ENCODE results near the gene GMDS. TPM values are rescaled to one million over a fixed set of nuclear protein-coding genes. Genes with fewer than 3 reads are reported as not detected.

The GMDS gene
- polyA plus RNA-seq, 1 donor: 60.1 TPM

DNA sequence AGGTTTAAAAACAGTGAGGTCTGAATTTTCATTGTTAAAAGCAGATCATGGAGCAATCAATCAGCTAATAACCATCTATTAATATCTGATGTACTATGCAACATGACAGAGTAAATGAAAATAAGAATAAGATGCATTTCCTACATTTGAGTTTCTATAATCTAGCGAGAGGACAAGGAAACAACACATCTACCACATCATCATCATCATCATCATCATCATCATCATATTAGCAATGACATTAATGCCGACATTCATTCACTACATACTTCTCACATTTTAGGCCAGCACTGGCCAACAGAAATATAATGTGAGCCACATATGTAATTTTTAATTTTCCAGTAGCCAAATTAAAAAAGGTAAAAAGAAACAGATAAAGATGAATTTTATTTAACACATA, 110.0 kb downstream of the GMDS start:
- DNase-seq: no peak

DNA sequence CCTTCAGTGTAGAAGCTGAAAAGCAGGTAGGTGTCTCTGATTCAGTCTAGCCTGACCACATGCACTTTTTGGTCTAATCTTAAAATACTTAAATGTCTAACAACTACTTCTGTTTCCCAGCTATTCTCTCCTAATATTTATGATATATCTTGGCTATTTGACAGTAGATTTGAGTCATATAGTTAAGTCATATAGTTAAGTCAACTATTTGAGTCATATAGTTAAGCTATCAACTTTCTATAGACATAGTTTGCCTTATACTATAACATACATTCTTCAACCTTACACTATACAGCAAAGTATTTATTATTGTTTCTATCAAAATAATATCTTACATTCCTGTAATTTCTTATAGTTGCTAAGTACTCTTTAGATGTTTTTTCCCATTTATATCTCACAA, 110.9 kb downstream of the GMDS start:
- no peak for DNase-seq

DNA sequence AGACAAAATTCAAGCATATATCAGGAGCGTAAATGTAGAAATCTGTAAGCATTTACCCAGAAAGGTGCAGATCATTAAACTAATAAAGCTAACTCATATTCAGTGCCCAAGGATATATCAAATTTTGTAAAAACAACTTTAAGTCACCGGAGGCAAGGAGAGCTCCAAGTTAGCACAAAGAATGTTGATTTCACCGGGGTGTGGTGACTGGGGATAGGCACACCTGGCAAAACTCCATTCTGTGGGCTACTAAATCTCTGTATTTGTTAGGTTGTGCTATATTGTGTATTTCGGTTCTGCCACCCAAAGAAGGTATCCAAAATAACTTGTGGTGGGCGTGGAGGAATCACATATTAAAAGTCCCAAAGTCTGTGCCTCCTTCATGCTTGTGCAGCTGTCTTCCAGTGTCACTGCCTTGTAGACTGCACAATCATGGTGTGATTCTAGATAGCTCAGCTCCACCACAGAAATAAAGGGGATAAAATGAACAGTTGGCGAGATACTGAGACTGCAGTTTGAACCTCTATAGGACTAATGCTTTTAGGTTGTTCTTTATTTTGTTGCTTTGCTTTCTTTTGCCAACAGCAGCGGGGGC, 111.6 kb downstream of the GMDS start:
- DNase-seq: no peak

DNA sequence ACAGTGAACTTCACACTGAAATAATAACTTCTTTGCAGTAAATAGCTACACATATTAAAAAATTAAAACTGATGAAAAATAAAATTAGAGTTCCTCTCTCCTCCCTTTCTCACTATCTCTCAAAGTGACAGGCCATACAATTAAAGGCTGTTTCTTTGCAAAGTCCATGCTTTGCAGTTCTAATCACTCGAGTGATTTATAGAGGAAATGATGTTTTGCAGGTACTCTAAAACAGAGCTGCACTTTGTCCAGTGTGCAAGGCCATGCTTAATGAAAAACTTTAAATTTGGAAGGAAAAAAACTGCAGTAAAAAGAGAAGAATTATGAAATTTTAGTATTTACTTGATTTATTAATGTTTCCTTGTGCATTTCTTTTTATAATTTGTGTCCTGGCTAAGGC, 112.5 kb downstream of the GMDS start:
- no peak for DNase-seq

DNA sequence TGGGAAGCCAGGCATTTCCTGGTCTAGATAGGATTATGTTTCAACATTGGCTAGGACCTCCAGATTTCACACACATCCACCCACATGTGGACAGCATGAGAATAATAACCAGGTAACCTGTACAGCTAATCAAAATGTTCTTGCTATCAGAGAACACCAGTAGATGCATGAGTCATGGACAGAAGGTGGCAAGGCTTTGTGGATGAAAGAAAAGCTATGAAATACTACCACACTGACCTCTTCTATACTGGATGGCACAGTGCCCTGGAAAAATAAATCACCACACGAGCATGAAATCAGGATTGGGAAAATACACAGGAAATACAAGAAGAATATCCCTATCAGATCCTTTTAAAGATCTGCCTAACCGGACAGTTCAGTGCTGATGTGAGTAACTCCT, 113.0 kb downstream of the GMDS start:
- DNase-seq: no peak

DNA sequence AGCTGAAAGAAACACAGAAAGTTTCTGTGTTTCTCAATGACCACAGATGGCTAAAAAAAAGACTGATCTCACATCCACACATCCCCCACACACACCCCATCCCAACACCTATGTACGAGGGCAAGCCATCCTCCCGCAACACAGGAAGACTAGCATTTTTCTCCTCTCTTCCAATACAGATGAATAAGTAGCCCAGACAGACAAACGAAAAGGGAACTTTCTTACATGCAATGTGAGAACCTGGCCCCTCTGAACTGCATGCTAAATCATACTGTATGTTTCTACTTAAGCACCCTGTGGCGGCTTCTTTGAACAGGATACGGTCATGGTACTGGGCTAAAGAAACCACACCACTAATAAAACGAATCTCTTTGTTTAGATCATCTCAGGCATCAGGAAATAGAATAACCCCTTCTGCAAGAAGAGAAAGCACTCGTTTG, 116.2 kb downstream of the GMDS start:
- DNase-seq: peak; percentile 59

DNA sequence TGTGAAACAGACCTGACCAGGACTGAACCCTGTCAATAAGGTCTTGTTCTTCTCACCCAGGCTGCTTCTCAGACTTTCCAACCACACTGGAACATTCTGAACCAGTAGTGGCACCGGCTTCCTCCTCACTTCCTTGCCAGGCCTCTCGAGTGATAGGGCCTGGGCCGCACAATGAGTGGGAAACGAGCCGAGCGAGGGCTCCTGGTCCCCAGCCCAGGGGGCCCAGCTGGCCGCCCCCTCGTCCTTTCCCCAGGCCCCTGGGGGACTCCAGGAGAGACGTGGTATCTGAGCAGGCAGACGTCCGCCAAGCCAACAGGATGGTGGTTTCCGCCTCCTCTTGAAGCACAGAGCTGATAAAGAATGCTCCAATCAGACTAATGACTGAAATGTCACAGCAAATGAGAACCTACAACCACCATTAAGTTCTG, 117.9 kb downstream of the GMDS start:
- no peak for DNase-seq

DNA sequence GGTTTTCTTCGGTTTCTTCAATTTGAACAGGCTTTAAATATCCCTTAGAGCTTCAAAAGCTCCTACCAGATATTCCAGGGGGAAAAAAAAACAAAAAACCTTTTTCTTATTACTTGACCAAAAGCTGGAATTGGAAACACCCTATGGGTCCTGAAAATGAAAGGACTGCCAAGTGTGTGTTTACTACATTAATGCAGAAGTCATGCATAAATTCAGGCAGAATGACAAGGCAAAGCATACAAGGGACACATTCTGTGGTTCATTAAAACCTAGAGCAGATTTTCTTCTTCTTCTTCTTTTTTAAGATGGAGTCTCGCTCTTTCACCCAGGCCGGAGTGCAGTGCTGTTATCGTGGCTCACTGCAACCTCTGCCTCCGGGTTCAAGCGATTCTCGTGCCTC, 119.1 kb downstream of the GMDS start:
- DNase-seq: no peak

DNA sequence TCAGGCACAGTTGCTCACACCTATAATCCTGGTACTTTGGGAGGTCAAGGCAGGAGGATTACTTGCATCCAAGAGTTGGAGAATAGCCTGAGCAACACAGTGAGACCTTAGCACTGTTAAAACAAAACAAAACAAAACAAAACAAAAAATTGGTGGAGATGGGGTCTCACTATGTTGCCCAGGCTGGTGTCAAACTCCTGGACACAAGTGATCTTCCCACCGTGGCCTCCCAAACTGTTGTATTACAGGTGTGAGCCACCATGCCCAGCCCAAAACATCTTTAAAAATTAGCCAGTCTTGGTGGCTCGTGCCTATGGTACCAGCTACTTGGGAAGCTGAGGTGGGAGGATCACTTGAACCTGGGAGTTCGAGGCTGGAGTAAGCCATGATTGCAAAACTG, 120.2 kb downstream of the GMDS start:
- no peak for DNase-seq

DNA sequence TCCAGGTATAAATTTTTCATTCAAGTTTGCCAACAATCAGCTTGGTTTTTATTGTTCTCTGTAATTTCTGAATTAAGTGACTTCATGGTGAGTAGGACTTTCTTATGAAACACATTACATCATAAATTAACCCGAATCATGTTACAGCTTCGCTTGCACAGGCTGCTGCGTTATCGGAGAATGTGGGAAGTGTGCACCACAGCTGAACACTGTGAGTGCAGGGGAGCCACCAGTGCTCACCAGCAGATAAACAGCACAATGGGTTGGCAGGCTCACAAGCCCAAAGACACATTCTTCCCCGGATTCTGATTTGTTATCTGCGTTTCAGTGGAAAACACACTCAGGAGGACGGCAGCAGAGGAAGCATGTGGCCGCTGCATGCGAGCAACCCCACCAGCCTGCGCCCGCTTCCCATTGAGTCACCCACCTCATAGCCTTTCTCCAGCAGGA, 121.1 kb downstream of the GMDS start:
- DNase-seq: no peak

DNA sequence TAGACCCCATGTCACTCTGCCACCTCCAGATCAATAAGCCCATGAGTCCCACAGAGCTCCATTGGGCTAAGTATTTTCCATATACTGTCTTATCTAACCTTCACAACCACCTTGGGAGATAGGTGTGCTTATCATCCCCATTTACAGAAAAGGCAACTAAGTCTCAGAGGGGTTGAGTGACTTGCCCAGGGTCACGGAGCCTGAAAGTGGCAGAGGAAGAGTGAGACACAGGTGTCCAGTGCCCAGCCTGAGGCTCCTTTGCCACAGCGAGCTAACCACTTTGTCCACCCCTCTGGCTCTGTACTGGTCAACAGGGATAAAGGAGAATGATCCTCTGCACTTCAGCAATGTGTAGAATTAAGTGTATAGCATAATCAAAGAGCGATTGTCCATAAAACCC, 124.5 kb downstream of the GMDS start:
- DNase-seq: no peak

DNA sequence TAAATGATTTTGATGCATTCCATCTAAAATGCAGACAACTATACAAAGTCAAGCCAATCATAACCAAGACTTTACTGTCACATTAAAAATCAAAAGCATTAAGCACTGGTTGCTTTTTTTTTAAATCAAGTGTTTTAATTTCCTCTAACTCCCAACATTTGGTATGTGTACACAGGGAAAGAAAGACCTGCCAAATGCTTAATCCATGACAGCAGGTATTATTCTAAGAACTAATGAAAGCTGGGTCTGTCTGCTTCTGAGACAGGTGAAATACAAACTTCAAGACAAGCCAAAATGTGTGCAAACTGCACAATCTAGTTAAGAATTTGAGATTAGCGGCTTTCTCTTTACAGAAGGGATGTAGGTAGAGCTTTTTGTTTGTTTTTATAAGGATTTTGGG, 126.1 kb downstream of the GMDS start:
- no peak for DNase-seq

DNA sequence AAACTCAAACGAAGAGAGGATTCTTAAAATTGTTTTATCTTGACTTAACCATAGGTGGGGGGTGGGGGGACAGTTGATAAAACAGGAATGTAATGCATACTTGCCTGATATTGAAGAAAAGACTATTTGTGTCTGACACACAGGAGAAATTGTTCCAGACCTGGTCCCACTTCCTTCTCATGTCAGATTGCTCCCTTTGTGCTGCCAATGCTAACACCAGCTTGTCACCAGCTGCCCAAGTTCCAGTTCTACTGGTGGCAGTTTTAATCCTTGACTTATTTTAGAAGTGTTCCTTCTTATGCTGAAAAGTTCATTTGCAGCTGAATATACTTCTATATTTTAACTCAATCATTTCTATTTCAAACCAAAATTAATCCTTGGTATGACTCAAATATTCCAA, 127.3 kb downstream of the GMDS start:
- DNase-seq: no peak

DNA sequence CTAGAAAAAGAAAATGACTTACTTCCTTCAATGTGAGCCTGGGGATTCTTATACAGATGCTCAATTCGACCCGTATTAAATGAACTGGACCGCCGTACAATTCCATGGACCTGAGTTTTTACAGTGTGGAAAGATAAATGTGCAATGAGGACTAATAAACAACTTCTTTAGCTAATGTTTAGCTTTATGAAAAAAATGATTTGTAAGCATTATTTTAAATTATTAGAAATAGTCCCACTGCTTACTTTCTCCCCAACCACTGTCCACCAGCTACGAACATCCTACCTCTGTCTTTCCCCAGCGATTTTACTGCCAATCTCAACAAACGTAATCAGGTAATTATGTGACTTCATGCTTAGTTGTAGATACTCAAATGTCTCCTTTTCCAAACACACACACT, 128.0 kb downstream of the GMDS start:
- no peak for DNase-seq

DNA sequence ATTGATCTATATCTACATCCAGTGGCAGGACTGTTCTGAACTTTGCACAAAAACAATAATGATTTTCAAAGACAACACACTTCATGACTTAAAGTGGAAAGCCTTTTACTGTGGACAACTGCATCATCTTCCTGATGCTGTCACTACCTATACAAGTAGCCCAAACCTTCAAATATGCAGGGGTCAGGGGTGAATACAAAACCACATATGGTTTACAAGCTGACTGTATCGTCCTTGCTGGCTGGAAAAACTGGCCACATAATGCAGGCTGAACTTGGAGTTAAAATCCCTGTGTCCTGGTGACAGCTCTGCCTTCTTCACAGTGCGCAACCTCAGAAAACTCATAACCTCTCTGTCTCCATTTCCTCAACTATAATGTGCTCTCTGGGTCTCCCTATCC, 128.9 kb downstream of the GMDS start:
- no peak for DNase-seq

DNA sequence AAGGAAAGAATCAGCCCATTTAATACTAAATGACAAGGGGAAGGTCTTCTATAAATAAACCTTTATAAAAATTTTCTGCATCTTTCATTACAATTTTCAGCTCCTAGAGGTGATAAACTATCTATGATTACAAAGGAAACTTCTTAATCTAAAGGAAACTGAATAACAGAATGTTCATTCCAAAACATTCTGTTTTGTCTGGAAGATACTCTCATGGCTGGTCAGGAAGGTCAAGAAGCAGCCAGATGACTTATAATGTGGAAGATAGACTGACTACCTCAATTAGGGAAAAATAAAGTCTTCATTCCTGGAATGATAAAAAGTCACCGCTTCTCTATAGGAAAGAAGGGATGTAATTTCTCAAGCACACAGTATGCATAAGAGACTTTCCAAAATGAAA, 131.3 kb downstream of the GMDS start:
- no peak for DNase-seq

DNA sequence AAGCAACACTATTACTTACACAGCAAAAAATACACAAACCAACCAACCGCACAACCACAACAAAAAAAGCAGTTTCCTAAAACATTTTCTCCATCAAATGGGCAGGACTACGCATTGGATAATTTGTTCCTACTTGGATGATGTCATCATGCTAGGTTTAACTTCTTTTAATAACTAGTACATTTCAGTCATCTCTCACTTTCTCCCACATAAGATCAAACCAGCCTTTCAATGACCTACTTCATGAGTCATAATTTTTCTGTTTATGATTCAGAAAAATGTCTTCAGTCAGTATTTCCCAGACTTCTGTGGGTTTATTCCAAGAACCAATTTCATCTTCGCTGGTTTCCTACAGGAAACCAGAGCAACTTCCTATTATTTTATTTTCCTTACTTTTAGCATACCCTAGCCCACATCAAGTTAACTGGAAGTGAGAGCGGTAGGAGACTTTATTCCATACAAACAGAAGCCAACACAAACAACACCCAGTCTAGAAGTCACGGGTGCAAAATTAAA, 134.2 kb downstream of the GMDS start:
- DNase-seq: no peak

DNA sequence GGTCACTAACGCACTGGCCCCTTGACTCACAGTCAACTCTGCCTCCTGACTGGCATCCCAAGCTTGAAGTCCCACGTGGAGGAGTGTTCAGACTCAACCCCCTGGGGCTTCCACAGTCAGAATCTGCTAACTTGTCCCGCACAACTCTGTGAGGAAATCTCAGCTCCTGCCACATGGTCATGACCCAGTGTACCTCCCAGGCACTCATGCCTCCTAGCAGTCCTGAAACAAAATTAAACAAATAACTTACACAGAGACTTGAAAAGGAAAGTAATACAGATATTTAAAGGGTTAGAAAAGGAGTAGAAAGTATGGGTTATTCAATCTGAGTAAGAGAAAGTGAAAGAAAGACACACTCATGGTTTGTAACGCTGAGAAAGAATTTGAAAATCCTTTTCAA, 134.9 kb downstream of the GMDS start:
- DNase-seq: no peak

DNA sequence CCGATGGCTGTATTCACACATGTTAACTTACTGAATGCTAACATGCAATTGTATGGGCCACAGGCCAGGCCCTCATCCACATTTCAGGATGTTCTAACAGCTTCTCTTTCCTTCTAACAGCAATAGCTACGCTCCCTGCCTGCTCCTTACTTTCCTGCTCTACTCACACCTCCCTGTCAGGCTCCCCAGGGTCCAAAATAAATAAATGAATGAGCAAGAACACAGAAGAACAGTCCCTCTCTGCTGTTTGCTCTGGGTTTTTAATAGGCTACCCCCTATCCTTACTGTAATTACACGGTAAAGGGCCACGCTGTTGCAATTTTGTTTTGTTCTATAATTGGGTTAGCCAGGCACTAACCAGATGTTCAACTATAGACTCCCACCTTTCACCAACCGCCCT, 135.6 kb downstream of the GMDS start:
- no peak for DNase-seq

DNA sequence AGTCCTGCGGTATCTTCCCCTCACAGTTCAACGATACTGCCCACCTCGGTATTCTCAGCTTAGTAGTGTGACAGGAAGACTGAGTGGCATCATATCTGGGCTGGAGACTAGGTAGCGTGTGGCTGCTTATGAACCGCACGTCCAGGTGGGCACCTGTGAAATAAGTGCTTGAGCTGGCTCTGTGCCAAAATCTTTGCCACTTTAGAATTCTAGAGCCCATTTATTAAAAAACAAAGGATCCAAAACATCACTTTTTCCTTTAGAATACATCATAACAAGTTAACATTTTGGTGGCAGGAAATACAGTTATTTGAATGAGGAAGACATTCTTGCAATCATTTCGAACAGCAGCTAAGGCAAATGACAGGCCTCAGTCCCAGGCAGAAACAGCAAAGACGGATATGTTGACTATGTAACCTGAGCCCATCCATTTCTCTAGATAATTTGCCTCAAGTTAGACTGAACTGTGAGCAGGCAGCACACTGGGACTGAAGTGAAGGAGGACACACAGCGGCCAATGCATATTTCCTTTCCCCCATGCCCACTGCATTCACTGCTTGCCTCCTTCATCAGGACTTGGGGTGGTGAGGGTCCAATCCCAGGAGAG, 136.6 kb downstream of the GMDS start:
- no peak for DNase-seq

DNA sequence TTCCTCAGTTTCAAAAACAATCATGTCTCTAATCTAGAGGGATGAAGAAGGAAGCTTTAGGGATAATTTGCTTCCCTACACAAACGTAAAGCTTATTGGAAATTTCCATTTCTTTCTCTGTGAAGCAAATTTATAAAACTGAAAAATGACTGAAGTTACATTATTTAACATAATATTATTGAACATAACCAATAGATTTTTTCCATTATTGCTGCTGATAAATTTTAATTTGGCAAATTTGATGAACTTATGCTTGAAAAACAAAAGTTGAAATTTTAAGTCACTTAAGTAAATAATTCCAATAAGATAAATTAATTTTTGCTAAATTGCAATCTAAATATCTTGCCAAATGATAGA, 140.9 kb downstream of the GMDS start:
- DNase-seq: no peak

DNA sequence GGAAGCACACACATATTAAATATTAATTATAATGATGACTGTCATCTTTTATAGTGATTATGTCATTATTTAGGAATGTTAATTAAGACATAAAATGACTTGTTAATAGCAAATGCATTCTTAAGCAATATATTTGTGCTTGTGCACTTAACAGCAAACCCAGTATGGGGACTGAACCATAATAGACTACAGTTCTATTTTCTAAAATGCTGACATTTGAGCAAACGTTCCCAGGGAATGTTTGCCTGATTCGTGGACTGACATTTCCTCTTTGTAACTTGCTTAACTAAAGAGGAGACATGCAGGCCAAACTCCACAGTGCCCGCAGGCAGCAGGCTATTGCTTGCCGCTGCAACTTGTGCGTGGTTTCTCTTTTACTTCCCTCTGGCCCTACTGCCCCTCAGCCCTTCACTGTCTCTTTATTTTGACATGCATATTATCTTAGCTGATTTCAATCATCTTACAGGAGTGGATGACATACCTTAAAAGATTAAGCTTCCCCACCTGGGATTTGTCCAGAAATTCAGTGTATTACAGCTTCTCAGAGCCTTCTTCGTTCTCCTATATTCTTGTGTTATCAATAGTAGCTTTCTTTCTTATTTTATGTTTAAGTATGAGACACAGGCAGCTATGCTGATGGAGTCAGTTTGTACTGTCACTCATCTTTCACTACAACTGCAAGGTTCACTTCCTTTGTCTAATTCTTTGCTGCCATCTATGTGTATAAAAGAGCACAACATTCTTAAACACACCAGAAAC, 141.5 kb downstream of the GMDS start:
- peak; percentile 61 for DNase-seq

DNA sequence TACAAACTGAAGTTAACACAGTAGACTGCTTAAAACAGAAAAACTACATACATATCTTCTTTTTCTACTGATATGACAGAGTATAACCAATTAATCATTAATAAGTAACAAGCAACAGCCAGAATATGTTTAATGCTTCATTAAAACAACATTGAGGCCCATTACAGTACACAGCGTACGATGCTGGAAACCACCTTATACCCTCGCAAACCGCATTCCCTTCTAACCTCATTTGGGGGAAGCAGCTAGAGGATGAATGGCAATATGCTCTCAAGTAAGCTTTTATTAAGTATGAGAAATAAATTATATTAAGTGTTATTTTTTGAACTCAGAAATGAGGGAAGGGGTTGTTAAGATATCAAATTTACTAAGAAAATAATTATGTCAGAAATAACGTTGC, 142.4 kb downstream of the GMDS start:
- DNase-seq: no peak

All from left kidney (tissue), 2 donors.